ENCODE data around the gene MEI1.

Gene MEI1

GRCh38 chr22:41815716-41816115 lies 116.4 kb downstream of the MEI1 start:
- H2BK5ac ChIP-seq (ENCODE audit: low read length), result no peak overlapping the region
- no peak overlapping the region for H4K5ac ChIP-seq (ENCODE audit: low read length)
- H3K4me2 ChIP-seq (ENCODE audit: low read length), result no peak overlapping the region
- H3K27me3 ChIP-seq (ENCODE audit: insufficient read depth, low read length, poor library complexity), result no peaks in the 10 kb centered on the region
- H3K18ac ChIP-seq (ENCODE audit: low read length), result no peak overlapping the region
- H3K79me2 ChIP-seq (ENCODE audit: control insufficient read depth, insufficient read depth, low read length), result no peaks in the 10 kb centered on the region
- H2BK120ac ChIP-seq (ENCODE audit: low read depth, low read length), result no peak overlapping the region
- no peak overlapping the region for H3K4ac ChIP-seq (ENCODE audit: low read depth, low read length)
- H3K79me1 ChIP-seq (ENCODE audit: low read length), result no peaks in the 10 kb centered on the region
- no peak overlapping the region for H4K8ac ChIP-seq (ENCODE audit: low read depth, low read length)
- DNase-seq, result no peak
- no peak overlapping the region for H3K4me3 ChIP-seq (ENCODE audit: low read length)
- H3K23ac ChIP-seq (ENCODE audit: low read length), result no peak overlapping the region
- no peak overlapping the region for H3K9ac ChIP-seq (ENCODE audit: low read length)
- no peak overlapping the region for H2BK15ac ChIP-seq (replicated peaks; ENCODE audit: low read depth)
- H3K4me1 ChIP-seq (ENCODE audit: control insufficient read depth, low read depth, low read length), result no peaks in the 10 kb centered on the region
- H2AK5ac ChIP-seq (ENCODE audit: low read length), result no peak overlapping the region
- H3K36me3 ChIP-seq (ENCODE audit: control insufficient read depth, insufficient read depth, low read length), result peaks cover 3% of the 10 kb centered on the region
- no peak overlapping the region for H3K56ac ChIP-seq (ENCODE audit: low read length)
- no peak overlapping the region for H3K27ac ChIP-seq (ENCODE audit: low read depth, low read length)
- no CpG with 5 or more reads among the region's 3 CpGs for WGBS (ENCODE audit: extremely low coverage, insufficient coverage, low lambda C conversion rate)

- H3K79me1 ChIP-seq (ENCODE audit: low read length), result no peaks in the 10 kb centered on the region
- no peak overlapping the region for H3K27ac ChIP-seq (ENCODE audit: low read depth, low read length)
- H4K8ac ChIP-seq (ENCODE audit: low read depth, low read length), result no peak overlapping the region
- no peak overlapping the region for H3K18ac ChIP-seq (ENCODE audit: low read length)
- no peak overlapping the region for H2BK120ac ChIP-seq (ENCODE audit: low read depth, low read length)
- peaks cover 3% of the 10 kb centered on the region for H3K36me3 ChIP-seq (ENCODE audit: control insufficient read depth, insufficient read depth, low read length)
- H3K9ac ChIP-seq (ENCODE audit: low read length), result no peak overlapping the region
- H2AK5ac ChIP-seq (ENCODE audit: low read length), result no peak overlapping the region
- WGBS (ENCODE audit: extremely low coverage, insufficient coverage, low lambda C conversion rate), result no CpG with 5 or more reads among the region's 1 CpG
- H3K27me3 ChIP-seq (ENCODE audit: insufficient read depth, low read length, poor library complexity), result no peaks in the 10 kb centered on the region
- no peak overlapping the region for H3K56ac ChIP-seq (ENCODE audit: low read length)
- no peak overlapping the region for H2BK5ac ChIP-seq (ENCODE audit: low read length)
- H3K4me1 ChIP-seq (ENCODE audit: control insufficient read depth, low read depth, low read length), result no peaks in the 10 kb centered on the region
- no peak overlapping the region for H3K4ac ChIP-seq (ENCODE audit: low read depth, low read length)
- H3K4me2 ChIP-seq (ENCODE audit: low read length), result no peak overlapping the region
- H3K23ac ChIP-seq (ENCODE audit: low read length), result no peak overlapping the region
- no peak overlapping the region for H4K5ac ChIP-seq (ENCODE audit: low read length)
- no peak overlapping the region for H2BK15ac ChIP-seq (replicated peaks; ENCODE audit: low read depth)
- no peak for DNase-seq
- H3K79me2 ChIP-seq (ENCODE audit: control insufficient read depth, insufficient read depth, low read length), result no peaks in the 10 kb centered on the region
- H3K4me3 ChIP-seq (ENCODE audit: low read length), result no peak overlapping the region
These were observed 116.9 kb downstream of the MEI1 start for GRCh38 chr22:41816241-41816640.

DNA sequence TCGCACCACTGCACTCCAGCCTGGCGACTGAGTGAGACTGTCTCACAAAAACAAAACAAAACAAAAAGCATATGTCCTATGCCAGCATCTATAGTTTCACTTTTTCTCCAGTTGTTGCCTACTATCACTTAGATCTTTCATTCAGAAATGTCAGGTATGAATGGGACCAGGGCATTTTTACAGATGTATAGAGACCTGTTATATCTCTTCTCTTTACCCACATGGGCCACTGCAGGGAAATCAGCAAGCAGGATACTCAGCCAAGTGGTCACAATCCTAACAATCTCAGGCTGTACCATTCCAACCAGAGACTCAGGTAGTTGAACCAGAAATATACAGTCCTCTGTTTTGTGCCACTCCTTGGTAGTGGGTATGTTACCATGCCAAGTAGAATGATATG lies 117.6 kb downstream of the MEI1 start:
- no CpG with 5 or more reads among the region's 2 CpGs for WGBS (ENCODE audit: extremely low coverage, insufficient coverage, low lambda C conversion rate)
- Histone ChIP-seq H3K18ac (ENCODE audit: low read length) (no peak overlapping the region), H3K27ac (ENCODE audit: low read depth, low read length) (no peak overlapping the region), H2BK120ac (ENCODE audit: low read depth, low read length) (no peak overlapping the region), H3K79me2 (ENCODE audit: control insufficient read depth, insufficient read depth, low read length) (no peaks in the 10 kb centered on the region), H2AK5ac (ENCODE audit: low read length) (no peak overlapping the region), H3K4me3 (ENCODE audit: low read length) (no peak overlapping the region), H3K4ac (ENCODE audit: low read depth, low read length) (no peak overlapping the region), H3K4me2 (ENCODE audit: low read length) (no peak overlapping the region), H3K79me1 (ENCODE audit: low read length) (no peaks in the 10 kb centered on the region), H3K56ac (ENCODE audit: low read length) (no peak overlapping the region), H4K8ac (ENCODE audit: low read depth, low read length) (no peak overlapping the region), H3K4me1 (ENCODE audit: control insufficient read depth, low read depth, low read length) (no peaks in the 10 kb centered on the region), H2BK15ac (replicated peaks; ENCODE audit: low read depth) (no peak overlapping the region), H4K5ac (ENCODE audit: low read length) (no peak overlapping the region), H3K9ac (ENCODE audit: low read length) (no peak overlapping the region), H3K23ac (ENCODE audit: low read length) (no peak overlapping the region), H3K27me3 (ENCODE audit: insufficient read depth, low read length, poor library complexity) (no peaks in the 10 kb centered on the region), H2BK5ac (ENCODE audit: low read length) (no peak overlapping the region), H3K36me3 (ENCODE audit: control insufficient read depth, insufficient read depth, low read length) (peaks cover 3% of the 10 kb centered on the region)
- DNase-seq, result no peak

DNA sequence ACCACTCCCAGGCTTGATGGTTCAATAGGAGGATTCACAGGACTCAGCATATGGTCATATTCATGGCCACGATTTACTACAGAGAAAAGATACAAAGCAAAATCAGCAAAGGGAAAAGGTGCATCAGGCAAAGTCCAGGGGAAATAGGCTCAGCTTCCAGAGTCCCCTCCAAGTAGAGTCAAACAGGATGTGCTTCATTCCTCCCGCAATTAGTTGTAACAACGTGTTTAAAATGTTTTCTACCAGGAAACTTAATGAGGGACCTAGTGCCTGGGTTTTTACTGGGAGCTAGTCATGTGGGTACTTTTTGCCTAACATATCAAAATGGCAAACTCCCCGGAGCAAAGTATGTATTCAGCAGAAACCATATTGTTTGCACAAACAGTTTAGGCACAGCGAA lies 118.7 kb downstream of the MEI1 start:
- H3K27ac ChIP-seq (ENCODE audit: low read depth, low read length), result no peak overlapping the region
- no peak overlapping the region for H4K8ac ChIP-seq (ENCODE audit: low read depth, low read length)
- H3K4me2 ChIP-seq (ENCODE audit: low read length), result no peak overlapping the region
- H2BK15ac ChIP-seq (replicated peaks; ENCODE audit: low read depth), result no peak overlapping the region
- no peak overlapping the region for H3K4ac ChIP-seq (ENCODE audit: low read depth, low read length)
- H3K79me2 ChIP-seq (ENCODE audit: control insufficient read depth, insufficient read depth, low read length), result no peaks in the 10 kb centered on the region
- H3K79me1 ChIP-seq (ENCODE audit: low read length), result no peaks in the 10 kb centered on the region
- no peaks in the 10 kb centered on the region for H3K4me1 ChIP-seq (ENCODE audit: control insufficient read depth, low read depth, low read length)
- peaks cover 3% of the 10 kb centered on the region for H3K36me3 ChIP-seq (ENCODE audit: control insufficient read depth, insufficient read depth, low read length)
- no peaks in the 10 kb centered on the region for H3K27me3 ChIP-seq (ENCODE audit: insufficient read depth, low read length, poor library complexity)
- DNase-seq, result no peak
- H3K4me3 ChIP-seq (ENCODE audit: low read length), result no peak overlapping the region
- no peak overlapping the region for H3K23ac ChIP-seq (ENCODE audit: low read length)
- no CpG with 5 or more reads among the region's 5 CpGs for WGBS (ENCODE audit: extremely low coverage, insufficient coverage, low lambda C conversion rate)
- H2AK5ac ChIP-seq (ENCODE audit: low read length), result no peak overlapping the region
- H3K9ac ChIP-seq (ENCODE audit: low read length), result no peak overlapping the region
- H3K56ac ChIP-seq (ENCODE audit: low read length), result no peak overlapping the region
- no peak overlapping the region for H2BK5ac ChIP-seq (ENCODE audit: low read length)
- no peak overlapping the region for H2BK120ac ChIP-seq (ENCODE audit: low read depth, low read length)
- no peak overlapping the region for H3K18ac ChIP-seq (ENCODE audit: low read length)
- no peak overlapping the region for H4K5ac ChIP-seq (ENCODE audit: low read length)

- no peaks in the 10 kb centered on the region for H3K79me1 ChIP-seq (ENCODE audit: low read length)
- no peak overlapping the region for H2BK15ac ChIP-seq (replicated peaks; ENCODE audit: low read depth)
- H3K18ac ChIP-seq (ENCODE audit: low read length), result no peak overlapping the region
- H3K56ac ChIP-seq (ENCODE audit: low read length), result no peak overlapping the region
- H4K8ac ChIP-seq (ENCODE audit: low read depth, low read length), result no peak overlapping the region
- H3K4me3 ChIP-seq (ENCODE audit: low read length), result no peak overlapping the region
- H3K4me2 ChIP-seq (ENCODE audit: low read length), result no peak overlapping the region
- no peaks in the 10 kb centered on the region for H3K4me1 ChIP-seq (ENCODE audit: control insufficient read depth, low read depth, low read length)
- H3K4ac ChIP-seq (ENCODE audit: low read depth, low read length), result no peak overlapping the region
- no peak overlapping the region for H3K9ac ChIP-seq (ENCODE audit: low read length)
- no peak overlapping the region for H2AK5ac ChIP-seq (ENCODE audit: low read length)
- H3K27ac ChIP-seq (ENCODE audit: low read depth, low read length), result no peak overlapping the region
- H2BK120ac ChIP-seq (ENCODE audit: low read depth, low read length), result no peak overlapping the region
- WGBS (ENCODE audit: extremely low coverage, insufficient coverage, low lambda C conversion rate), result no CpG with 5 or more reads among the region's 6 CpGs
- no peaks in the 10 kb centered on the region for H3K27me3 ChIP-seq (ENCODE audit: insufficient read depth, low read length, poor library complexity)
- peaks cover 3% of the 10 kb centered on the region for H3K36me3 ChIP-seq (ENCODE audit: control insufficient read depth, insufficient read depth, low read length)
- no peaks in the 10 kb centered on the region for H3K79me2 ChIP-seq (ENCODE audit: control insufficient read depth, insufficient read depth, low read length)
- no peak for DNase-seq
- H4K5ac ChIP-seq (ENCODE audit: low read length), result no peak overlapping the region
- H2BK5ac ChIP-seq (ENCODE audit: low read length), result no peak overlapping the region
- H3K23ac ChIP-seq (ENCODE audit: low read length), result no peak overlapping the region
These were observed 119.3 kb downstream of the MEI1 start for GRCh38 chr22:41818596-41818995.

DNA sequence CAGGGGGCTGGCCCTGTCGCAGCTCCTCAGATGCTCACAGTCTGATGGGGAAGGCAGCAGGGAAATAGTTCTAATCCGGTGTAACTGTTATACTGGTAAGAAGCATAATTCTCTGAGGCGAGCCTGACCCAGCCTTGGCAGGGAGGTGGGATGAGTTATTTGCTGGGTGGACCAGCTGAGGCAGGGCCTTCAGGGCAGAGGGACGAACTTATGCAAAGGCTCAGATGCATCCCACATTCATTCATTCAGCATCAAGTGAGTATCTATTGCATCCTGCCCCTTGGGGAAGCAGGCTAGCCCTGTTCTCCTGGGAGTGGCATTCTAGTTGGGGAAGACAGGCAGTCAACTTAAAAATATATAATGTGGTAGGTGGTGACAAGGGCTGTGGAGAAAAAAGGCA lies 120.0 kb downstream of the MEI1 start:
- H3K79me2 ChIP-seq (ENCODE audit: control insufficient read depth, insufficient read depth, low read length), result no peaks in the 10 kb centered on the region
- H2BK5ac ChIP-seq (ENCODE audit: low read length), result no peak overlapping the region
- H2BK15ac ChIP-seq (replicated peaks; ENCODE audit: low read depth), result no peak overlapping the region
- no peak overlapping the region for H4K5ac ChIP-seq (ENCODE audit: low read length)
- H3K23ac ChIP-seq (ENCODE audit: low read length), result no peak overlapping the region
- WGBS (ENCODE audit: extremely low coverage, insufficient coverage, low lambda C conversion rate), result no CpG with 5 or more reads among the region's 4 CpGs
- no peak overlapping the region for H3K9ac ChIP-seq (ENCODE audit: low read length)
- no peak overlapping the region for H2AK5ac ChIP-seq (ENCODE audit: low read length)
- H3K18ac ChIP-seq (ENCODE audit: low read length), result no peak overlapping the region
- no peak overlapping the region for H3K56ac ChIP-seq (ENCODE audit: low read length)
- no peak for DNase-seq
- H3K4ac ChIP-seq (ENCODE audit: low read depth, low read length), result no peak overlapping the region
- H3K4me1 ChIP-seq (ENCODE audit: control insufficient read depth, low read depth, low read length), result no peaks in the 10 kb centered on the region
- no peak overlapping the region for H3K4me3 ChIP-seq (ENCODE audit: low read length)
- H3K36me3 ChIP-seq (ENCODE audit: control insufficient read depth, insufficient read depth, low read length), result peaks cover 3% of the 10 kb centered on the region
- no peaks in the 10 kb centered on the region for H3K79me1 ChIP-seq (ENCODE audit: low read length)
- no peak overlapping the region for H3K4me2 ChIP-seq (ENCODE audit: low read length)
- H3K27ac ChIP-seq (ENCODE audit: low read depth, low read length), result no peak overlapping the region
- H3K27me3 ChIP-seq (ENCODE audit: insufficient read depth, low read length, poor library complexity), result no peaks in the 10 kb centered on the region
- H4K8ac ChIP-seq (ENCODE audit: low read depth, low read length), result no peak overlapping the region
- no peak overlapping the region for H2BK120ac ChIP-seq (ENCODE audit: low read depth, low read length)

All from mesendoderm (in vitro differentiated cells).